IPS-NIHi11 (cell line): ENCODE data around the gene TSPAN9.

Source experiments
- DNase-seq: peaks from one replicate; pipeline ENCODE4 v3.0.0; 2012; ENCODE audit warnings: mixed read lengths, low spot score

The TSPAN9 gene

GRCh38 chr12:3275171-3276041 lies 198.2 kb downstream of the TSPAN9 start:
- peak; percentile 92 for DNase-seq

- DNase-seq = no peak
Observed at GRCh38 chr12:3276226-3276625, 199.0 kb downstream of the TSPAN9 start.

GRCh38 chr12:3277306-3277943 lies 200.2 kb downstream of the TSPAN9 start:
- no peak for DNase-seq

- DNase-seq = no peak
Observed at GRCh38 chr12:3278681-3279414, 201.7 kb downstream of the TSPAN9 start.

GRCh38 chr12:3279415-3279780 lies 202.2 kb downstream of the TSPAN9 start:
- DNase-seq = no peak

GRCh38 chr12:3279832-3280231 lies 202.7 kb downstream of the TSPAN9 start:
- DNase-seq = no peak

GRCh38 chr12:3280967-3281366 lies 203.8 kb downstream of the TSPAN9 start:
- no peak for DNase-seq

GRCh38 chr12:3281588-3282383 lies 204.6 kb downstream of the TSPAN9 start:
- no peak for DNase-seq

- no peak for DNase-seq
Observed at GRCh38 chr12:3282384-3282670, 205.1 kb downstream of the TSPAN9 start.

GRCh38 chr12:3283137-3283680 lies 206.0 kb downstream of the TSPAN9 start:
- no peak for DNase-seq

- no peak for DNase-seq
Observed at GRCh38 chr12:3284405-3284804, 207.2 kb downstream of the TSPAN9 start.

GRCh38 chr12:3285570-3285969 lies 208.4 kb downstream of the TSPAN9 start:
- no peak for DNase-seq

GRCh38 chr12:3288690-3289089 lies 211.5 kb downstream of the TSPAN9 start:
- no peak for DNase-seq

- DNase-seq = no peak
Observed at GRCh38 chr12:3289702-3290101, 212.5 kb downstream of the TSPAN9 start.

- DNase-seq = no peak
Observed at GRCh38 chr12:3291939-3292338, 214.8 kb downstream of the TSPAN9 start.

GRCh38 chr12:3292677-3293412 lies 215.7 kb downstream of the TSPAN9 start:
- DNase-seq = no peak

GRCh38 chr12:3293446-3294161 lies 216.4 kb downstream of the TSPAN9 start:
- no peak for DNase-seq

GRCh38 chr12:3294481-3294911 lies 217.3 kb downstream of the TSPAN9 start:
- DNase-seq = no peak

GRCh38 chr12:3295225-3295624 lies 218.0 kb downstream of the TSPAN9 start:
- no peak for DNase-seq

- DNase-seq = no peak
Observed at GRCh38 chr12:3295646-3296408, 218.6 kb downstream of the TSPAN9 start.
